T follicular helper cell (primary cell): Measurements from ENCODE around the gene LMF1.

Experiments used
- DNase-seq: peaks from one replicate; pipeline ENCODE4 v3.0.0-alpha.2; 2020; ENCODE audit warnings: low read depth

Gene LMF1

GRCh38 chr16:1002399-1003166, 31.8 kb upstream of the LMF1 start:
- peak; percentile 24 for DNase-seq

GRCh38 chr16:1001096-1001495, 30.3 kb upstream of the LMF1 start:
- no peak for DNase-seq

GRCh38 chr16:1000608-1001007, 29.8 kb upstream of the LMF1 start:
- no peak for DNase-seq

DNA sequence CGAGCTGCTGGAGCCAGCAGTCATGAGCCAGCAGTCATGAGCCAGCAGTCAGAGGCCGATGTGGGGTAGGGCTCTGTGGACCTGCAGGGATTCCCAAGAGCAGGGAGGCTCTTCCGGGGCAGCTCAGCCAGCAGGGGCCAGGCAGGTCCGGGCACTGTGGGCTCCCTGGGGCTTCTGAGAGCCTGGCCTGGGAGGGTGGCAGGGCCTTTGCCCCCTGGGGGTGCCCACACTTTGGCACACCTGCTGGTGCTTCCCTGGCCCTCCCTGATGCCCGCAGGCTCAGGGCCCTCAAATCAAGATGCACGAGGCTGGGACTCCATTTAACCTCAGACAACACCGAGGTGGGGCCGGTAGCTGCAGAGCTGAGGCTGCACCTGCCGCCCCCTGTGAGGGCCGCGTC, 28.9 kb upstream of the LMF1 start:
- no peak for DNase-seq

- DNase-seq, result no peak
Observed at GRCh38 chr16:998615-999014, 27.8 kb upstream of the LMF1 start.

- no peak for DNase-seq
Observed at GRCh38 chr16:998211-998610, 27.4 kb upstream of the LMF1 start.

- peak; percentile 36 for DNase-seq
Observed at GRCh38 chr16:997440-998051, 26.8 kb upstream of the LMF1 start.

GRCh38 chr16:996681-997080, 25.9 kb upstream of the LMF1 start:
- DNase-seq, result no peak

GRCh38 chr16:995783-996182, 25.0 kb upstream of the LMF1 start:
- no peak for DNase-seq

DNA sequence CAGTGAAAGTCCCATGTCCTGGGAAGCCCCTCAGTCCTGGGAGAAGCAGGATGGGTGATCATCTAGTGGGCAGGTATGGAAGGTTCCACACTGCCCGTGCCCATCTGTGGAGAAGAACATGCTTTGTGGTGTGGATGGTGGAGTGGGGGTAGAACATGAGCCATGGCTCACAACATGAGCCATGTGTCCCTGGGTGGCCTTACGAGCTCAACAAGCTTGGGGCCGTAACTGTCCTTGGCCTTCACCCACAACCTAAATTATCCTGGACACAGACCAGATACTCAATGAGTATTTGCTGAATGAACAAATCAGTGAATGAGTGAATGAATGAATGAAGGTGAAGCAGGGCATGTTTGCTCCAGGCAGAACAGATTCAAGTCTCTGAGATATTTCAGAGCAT, 24.3 kb upstream of the LMF1 start:
- no peak for DNase-seq

DNA sequence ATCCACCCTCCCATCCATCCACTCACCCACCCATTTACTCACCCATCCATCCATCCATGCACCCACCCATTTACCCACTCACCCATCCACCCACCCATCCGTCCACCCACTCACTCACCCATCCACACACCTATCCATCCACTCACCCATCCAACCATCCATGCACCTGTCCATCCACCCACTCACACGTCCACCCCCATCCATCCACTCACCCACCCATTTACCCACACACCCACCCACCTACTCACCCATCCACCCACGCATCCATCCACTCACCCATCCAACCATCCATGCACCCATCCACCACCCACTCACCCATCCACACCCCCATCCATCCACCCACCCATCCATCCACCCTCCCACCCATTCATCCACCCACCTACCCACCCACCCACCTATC, 22.9 kb upstream of the LMF1 start:
- DNase-seq, result no peak

DNA sequence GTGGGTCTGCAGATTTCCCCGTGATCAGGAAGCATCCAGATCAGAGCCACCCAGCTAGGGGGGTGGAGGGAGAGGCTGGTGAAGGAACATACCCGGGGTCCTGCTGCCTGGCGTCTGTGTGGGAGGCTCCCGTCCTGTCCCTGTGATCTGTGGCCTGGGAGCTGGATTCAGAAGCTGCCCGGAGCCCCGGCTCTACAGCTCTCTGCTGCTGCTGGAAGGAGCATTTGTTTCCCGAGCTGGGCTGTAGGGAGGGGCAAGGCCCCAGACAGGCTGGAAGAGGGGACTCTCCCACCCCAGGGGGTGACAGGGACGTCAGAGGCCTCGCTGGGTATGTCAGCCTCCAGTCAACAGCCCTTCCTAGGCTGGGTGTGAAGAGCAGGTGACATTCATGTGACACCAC, 21.0 kb upstream of the LMF1 start:
- DNase-seq, result no peak

- no peak for DNase-seq
Observed at GRCh38 chr16:991345-991744, 20.6 kb upstream of the LMF1 start.

DNA sequence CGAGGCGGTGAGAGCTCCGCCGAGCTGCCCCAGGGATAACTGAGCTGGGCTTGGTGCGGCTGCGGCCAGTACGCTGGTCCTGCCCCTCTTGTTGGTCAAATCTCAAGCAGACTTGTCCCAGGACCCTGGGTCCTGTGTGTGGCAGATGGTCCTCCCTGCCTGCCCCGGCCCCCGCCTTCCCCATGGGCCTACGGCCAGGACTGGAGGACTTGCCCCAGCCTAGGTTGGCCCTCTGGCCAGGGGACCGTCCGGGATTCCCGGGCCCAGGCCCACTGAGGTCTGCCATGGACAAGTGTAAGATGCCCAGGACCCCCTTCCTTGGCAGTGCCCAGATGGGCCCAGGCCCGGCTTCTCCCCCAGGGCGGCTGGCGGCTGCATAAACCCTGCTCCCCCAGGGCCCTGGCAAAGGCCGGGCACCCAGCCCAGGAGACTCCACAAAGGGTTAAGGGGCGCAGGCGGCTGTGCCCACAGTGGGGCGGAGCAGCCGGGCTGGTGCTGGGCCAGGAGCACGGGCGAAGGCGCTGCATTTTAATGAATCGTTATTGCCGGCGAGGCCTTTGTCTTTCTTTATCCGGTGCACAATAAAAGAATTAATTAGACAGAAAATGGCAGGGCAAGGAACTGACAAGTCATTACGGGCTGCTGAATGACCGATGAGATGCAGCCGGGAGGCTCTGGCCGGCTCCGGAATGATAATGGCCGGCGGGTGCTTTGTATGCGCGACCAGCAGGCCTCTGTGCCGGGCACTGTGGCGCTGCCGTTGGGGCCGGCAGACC, 19.9 kb upstream of the LMF1 start:
- DNase-seq, result no peak

- no peak for DNase-seq
Observed at GRCh38 chr16:989354-989814, 18.6 kb upstream of the LMF1 start.

DNA sequence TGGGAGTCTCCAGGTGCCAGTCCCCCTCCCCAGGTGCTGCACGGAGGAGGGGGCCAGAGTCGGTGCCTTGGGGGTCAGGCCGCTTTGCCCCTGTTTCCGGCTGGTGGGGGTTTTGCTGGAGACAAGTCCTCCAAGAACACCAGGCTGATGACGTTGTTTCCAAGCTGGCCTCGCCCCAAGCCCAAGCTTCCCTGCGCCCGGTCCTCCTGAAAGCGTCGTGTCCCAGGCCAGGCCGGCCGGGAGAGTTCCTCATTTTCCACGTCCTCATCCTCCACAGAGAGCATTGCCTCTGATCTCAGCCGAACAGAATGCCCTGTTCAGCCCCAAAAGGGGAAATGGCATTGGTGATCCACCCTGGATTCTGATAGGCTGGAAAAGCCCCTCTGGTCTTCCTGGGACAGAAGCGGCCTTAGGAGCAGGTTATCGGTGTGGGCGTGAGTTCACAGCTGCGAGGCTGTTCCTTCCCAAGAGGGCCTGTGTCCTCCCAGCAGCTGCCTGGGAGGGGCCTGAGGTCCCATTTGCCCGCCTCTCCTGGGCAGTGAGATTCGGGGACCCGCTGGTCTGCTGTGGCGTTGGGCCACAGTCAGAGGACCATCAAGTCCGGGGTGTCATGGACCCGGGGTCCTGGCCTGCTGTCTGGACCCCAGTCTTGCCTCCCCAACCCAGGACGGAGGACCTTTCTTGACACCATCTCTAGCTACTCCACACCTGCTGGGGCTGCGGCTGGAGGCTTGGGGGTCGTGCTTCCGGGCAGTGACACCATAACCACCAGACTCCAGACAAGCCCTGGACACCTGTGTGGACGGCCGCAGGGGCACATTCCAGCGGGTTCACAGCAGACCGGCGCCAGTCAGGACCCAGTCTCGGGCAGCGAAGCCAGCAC, 17.9 kb upstream of the LMF1 start:
- no peak for DNase-seq

DNA sequence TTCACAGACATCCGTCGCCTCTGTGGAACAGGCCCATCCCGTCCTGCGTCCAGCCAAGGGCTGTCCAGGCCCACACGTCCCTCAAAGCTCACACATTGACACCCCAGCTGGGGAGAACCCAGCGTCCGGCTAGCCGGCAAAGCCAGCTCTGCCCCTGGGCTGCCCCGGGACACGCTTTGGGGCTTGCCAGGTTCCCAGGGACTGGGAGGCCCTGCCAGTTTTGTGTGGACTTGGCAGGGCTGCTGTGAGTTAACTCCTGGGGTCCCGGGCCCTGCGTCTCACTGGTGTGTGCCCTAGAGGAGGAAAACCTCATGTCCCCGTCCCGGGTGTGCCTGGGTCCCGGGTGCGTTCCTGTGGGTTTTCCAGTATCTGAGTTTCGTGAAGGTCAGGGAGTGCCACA, 17.1 kb upstream of the LMF1 start:
- DNase-seq, result no peak

DNA sequence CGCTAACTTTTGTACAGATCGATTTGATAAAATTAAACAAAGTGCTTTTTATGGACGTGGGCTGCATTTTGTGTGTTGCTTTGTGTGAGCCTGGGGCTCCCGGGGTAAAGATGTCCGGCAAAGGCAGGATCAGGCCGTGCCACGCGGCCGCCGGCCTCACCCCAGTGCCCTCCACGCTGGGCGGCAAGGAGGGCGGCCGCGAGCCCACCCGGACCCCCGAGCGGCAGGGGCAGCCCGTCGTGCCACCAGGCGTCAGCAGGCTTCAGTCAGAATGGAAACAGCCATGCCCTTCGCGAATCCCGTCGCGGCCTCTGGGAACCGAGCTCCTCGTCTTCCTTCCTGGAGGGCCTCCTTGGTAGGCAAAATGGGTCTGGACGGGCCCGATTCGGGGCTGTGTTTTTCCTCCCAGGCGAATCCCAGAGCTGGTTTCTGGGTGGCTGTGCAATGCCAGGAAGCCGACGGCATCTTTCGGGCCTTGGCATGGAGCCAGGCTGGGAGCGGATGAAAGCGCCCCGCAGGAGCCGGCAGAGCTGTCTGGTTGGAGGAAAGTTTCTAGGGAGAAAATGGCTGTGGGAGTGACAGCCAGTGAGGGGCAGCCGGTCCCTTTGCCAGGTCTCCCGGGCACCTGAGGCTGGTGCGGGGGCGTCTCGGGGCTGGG, 16.3 kb upstream of the LMF1 start:
- DNase-seq, result no peak

DNA sequence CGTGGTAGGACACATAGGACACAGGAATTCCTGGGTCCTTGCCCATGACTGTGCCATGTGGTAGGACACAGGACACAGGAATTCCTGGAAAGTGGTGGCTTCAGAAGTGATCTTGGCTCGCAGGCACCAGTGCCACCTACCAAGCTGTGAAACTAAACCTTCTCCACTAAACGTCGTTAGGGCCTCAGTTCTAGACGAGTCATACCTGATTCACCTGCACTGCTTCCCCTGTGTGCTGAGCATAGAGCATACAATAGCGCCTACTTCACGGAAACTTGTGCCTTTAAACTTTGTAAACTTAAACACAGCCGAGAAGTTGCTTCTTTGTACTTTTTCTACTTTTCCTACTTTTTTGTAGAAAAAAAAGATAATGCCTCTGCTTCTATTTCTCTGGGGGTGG, 15.6 kb upstream of the LMF1 start:
- no peak for DNase-seq

GRCh38 chr16:985646-986400, 15.0 kb upstream of the LMF1 start:
- no peak for DNase-seq
